GM18873 (cell line): ENCODE results near the gene SPAG9.

Experiments used
- ATAC-seq: cut with Tn5 transposase; IDR thresholded peaks from one replicate; pipeline ENCODE4 v1.9.1; 2021; ENCODE audit warnings: mild to moderate bottlenecking, moderate library complexity, moderate number of reproducible peaks; ENCODE audit not compliant: unreplicated experiment, low FRiP score

SPAG9 gene

DNA sequence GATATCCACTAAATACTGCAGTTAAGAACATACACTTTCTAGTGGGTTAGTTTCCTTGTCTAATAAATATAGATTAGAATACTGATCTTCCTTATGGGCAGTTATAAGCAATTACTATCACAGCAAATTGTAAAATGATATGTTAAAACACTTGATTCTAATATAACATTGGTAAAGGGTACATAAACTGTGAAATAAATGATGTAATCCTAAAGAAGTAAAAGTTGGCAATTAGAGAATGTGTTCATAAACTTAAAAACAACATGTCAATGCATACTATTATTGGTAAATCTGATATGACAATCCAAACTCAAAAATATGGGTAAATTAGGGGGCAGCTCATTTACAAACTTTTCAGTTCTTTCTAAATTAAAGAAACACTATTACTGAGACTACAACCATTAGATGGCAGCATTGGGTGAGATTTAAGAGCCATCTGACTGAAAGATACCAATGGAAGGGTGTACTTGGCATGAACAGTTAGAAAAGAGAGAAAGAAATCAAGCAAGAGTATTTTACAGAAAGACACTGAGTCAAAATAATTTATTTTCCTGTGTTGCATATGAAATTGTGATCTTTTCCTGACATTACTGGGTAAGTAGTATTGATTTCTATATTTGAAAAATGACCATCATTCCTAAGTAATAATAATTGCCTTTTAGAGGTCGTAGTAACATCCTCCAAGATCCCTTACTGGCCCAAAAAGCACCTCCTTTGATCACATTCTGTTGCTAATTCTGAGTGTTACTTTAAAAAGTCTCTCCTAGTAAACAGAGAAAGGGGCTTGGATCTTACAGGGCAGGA lies 119.6 kb downstream of the SPAG9 start:
- ATAC-seq, result no peak

DNA sequence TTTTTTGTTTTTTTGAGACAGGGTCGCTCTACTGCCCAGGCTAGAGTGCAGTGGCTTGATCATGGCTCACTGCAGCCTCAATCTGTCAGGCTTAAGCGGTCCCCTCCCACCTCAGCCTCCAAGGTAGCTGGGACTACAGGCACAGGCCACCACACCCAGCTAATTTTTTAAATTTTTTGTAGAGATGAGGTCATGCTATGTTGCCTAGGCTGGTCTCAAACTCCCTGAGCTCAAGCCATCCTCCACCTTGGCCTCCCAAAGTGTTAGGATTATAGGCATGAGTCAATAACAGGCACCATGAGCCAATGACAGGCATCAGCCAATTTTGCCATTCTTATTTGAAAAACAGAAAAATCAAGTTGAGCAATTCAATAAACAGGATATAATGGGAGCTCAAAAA lies 125.0 kb downstream of the SPAG9 start:
- no peak for ATAC-seq

DNA sequence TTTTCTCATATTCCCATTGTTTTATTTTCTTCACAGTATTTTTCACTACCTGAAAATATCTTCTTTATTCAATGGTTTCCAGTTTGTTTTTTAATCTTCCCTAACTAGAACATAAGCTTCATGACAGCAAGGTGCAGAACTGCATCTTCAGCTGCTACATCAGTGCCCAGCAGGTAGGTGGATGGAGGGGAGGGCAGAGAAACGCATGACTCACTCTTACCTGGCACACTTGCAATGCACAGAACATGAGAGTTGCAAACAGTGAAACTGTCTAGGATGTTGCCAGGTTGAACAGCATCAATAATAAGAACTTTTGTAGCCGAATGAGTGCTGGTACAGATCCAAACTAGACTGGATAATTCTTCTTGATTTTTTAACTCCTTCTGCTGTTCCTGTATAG lies 127.1 kb downstream of the SPAG9 start:
- ATAC-seq, result no peak

DNA sequence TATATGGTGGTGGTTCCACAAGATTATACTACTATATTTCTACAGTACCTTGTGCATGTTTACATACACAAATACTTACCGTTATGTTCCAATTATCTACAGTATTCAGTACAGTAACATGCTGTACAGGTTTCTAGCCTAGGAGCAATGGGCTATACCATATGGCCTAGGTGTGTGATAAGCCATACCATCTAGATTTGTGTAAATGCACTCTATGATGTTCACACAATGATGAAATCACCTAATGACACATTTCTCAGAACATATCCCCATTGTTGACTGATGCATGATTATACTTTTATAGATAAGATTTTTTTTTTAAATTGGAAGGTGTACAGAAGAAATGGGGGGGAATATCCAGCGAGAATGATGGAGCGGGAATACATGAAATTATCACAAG lies 131.5 kb downstream of the SPAG9 start:
- no peak for ATAC-seq

DNA sequence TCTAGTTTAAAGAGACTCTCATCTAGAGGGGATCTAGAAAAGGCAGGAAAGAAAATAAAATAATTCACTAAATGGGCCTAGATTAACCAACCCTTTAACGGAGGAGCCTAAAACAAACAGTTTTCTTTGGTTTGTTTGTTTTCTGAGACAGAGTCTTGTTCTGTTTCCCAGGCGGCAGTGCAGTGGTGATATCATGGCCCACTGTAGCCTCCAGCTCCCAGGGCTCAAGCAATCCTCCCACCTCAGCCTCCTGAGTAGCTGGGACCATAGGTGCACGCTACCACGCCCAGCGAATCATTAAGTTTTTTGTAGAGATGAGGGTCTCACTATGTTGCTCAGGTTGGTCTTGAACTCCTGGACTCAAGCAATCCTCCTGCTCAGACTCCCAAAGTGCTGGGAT lies 132.2 kb downstream of the SPAG9 start:
- ATAC-seq, result no peak

DNA sequence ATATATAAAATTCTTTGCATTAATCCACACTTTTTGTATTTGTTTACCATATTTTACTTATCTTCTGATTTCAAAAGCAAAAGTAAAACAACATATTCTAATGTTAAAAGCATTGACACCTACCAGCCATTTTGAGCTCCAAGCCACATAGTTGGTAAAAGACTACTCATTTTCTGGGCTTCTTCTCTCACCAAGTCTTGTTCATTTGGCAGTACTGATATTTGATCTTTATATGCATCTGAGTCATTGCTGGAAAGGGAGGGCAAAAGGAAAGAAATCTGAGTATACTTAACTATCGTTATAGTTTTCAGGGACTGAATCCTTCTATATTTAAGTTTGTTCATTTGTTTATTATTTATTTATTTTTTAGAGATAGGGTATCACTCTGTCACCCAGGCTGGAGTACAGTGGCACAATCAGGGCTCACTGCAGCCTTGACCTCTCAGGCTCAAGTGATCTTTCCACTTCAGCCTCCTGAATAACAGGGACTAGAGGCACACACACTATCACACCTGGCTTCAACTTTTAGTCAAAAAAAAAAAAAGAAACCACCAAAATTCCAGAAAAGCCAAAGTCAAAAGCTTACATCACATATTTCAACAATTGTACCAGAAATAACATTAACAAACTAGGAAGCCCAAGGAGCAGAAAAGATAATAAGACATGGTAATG lies 133.5 kb downstream of the SPAG9 start:
- no peak for ATAC-seq

DNA sequence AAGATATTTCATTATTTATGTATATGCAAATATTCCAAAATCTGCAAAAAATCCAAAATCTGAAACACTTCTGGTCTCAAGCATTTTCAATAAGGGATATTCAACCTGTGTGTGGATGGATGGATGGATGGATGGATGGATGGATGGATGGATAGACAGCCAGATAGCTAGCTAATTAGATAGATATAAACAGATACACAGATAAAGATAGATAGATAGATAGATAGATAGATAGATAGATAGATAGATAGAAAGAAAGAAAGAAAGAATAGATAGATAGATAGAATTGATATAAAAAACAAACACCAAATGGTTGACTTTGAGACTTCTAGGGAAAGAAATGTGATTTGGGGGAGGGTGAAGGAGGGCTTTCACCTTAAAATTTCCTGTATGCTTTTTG lies 139.4 kb downstream of the SPAG9 start:
- no peak for ATAC-seq

DNA sequence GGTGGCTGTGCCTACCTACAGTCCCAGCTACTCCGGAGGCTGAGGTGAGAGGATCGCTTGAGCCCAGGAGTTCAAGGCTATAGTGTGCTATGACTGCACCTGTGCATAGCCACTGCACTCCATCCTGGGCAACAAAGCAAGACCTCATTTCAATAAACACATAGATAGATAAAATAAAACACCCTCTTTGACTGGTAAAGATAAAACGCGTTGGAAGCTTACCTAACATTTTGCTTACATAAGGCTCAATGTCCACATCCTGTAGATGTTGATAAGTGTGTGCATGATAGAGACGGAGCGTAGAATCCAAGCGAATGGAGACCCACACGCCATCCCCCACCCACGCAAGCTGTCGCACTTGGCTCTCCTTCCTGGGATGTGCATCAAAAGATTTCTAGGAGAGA lies 141.1 kb downstream of the SPAG9 start:
- ATAC-seq, result no peak

DNA sequence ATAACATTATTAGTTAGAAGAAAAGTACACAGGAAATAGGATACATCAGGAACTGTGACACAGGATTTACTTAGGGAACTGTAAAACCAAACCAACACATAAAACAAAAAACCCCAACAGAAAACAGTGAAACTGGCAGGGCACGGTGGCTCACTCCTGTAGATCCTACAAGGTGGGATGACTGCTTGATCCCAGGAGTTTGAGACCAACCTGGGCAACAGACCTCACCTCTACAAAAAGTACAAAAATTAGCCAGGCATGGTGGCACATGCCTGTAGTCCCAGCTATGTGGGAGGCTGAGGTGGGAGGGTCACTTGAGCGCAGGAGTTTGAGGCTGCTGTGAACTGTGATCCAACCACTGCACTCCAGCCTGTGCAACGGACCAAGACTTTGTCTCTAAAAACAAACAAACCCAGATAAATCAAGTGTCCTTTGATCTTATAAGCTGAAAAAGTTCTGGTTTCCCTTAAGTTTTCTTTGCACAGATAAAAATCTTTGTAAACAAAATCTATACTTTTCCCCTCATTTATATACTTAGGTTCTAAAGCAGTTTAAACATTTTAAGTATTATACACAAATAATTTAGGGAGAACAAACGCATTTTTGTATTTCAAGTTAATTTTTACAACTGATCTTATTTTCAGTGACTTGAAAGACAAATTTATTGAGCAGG lies 143.0 kb downstream of the SPAG9 start:
- ATAC-seq, result no peak

DNA sequence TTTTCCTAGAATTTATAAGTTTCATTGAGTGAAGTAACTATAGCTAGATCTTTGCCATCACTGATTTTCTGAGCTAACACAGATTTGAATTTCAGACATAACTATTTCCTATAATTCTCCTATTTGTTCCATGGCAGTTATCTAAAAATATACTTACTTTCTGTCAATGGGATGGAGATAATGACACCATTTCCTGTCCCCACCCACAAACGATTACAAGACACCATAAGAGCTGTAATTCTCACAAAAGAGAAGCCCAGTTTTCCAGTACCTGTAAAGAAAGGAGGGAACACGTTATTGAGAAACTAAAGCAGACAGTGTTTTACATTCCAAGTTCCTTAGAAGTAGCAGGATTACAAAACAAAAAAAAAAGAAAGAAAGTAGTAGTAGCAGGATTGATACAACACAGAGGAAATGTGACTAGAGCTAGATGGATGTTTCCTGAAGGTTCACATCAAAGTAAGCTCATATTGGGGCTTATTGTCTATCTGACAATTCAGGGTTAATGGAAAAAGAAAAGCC lies 143.7 kb downstream of the SPAG9 start:
- ATAC-seq, result no peak

DNA sequence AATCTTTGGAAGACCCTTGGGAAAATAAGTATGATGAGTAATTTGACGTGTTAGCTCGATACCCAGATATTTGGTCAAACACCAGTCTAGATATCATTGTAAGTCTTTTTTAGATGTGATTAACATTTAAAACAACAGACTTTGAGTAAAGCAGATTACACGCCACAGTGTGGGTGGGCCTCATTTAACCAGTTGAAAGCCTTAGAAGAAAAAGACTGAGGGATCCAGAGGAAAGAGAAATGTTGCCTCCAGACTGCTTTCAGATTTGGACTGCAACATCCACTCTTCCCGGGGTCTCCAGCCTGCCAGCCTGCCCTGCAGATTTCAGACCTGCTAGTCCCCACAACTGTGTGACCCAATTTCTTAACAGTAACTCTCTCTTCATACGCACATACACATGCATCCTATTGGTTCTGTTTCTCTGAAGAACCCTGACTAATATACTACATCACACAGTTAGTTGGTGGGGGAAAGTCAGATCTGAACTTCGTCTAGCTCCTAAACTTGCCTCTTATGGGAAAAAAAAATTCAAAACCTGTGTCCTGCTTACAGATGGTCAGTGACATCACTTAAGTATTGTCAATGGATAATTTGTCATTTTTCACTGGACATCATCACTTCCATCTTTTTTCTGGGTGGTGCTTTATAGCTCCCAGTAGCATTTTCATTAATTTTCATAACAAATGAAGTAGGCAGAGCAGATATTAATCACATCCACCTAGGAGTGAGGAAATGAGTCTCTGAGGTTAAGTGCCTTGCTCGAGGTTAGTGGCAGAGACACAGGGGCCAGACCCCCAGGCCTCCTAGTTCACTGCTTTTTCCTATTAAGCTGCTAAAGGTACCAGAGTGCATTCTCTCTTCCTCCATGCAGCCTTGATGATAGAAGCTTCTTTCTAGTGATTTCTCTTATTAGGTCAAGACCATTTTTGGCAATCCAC lies 146.8 kb downstream of the SPAG9 start:
- ATAC-seq, result no peak

DNA sequence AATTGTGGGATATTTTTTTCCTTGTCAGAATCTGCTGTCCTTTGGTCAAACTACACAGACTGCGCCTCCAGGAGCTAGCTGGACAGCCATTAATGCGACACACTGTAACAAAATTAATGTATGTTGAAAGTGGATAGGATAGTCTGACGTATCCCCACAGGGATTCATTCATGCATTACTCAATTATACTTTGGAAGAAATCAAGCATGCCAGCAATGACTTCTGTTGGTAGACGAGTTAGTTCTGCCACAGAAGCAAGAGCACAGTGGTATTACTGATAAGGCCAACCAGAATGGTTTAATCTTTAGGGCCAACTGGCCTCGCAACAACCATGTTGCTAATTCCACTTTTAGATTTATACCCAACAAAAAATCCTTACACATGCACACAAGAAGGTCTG lies 148.1 kb downstream of the SPAG9 start:
- no peak for ATAC-seq

DNA sequence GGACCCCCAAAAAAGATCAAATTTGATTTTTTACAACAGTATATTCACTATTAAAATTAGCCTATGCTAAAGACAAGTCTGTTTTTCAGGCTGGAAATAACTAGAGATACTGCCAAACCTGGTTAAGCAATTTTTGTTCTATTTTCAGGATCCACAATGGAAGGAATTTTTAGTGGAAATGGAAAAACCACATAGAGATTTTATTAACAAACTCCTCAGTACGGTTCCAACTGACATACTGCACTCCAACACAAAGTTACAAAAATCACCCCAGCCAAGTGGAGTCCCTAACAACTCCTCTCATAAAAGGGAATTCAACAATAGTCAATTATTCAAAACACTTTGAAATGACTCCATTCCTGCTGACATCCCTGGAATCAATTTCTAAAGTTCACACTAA lies 152.9 kb downstream of the SPAG9 start:
- no peak for ATAC-seq

DNA sequence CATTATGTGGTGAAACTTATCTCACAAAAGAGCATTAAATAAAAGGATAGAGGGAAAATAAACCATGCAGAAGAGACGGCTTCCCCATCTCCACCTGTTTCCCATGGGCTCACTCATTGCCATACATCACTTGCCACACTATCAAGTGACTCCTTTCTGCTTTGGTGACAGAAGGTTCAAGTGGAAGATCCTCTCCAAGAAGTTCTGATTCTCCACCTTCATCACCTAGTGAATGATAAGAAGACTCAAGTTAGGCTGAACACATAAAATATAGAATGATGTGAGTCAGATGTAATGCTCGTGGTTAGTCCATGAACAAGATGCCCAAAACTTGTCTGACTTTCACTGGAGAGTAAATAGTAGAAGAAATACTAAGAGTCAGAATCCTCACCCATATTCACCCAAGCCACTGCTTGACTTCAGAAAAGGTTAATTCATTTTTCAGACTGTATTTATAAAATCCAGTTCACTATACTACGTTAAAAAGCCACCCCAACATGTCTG lies 154.5 kb downstream of the SPAG9 start:
- ATAC-seq, result no peak

DNA sequence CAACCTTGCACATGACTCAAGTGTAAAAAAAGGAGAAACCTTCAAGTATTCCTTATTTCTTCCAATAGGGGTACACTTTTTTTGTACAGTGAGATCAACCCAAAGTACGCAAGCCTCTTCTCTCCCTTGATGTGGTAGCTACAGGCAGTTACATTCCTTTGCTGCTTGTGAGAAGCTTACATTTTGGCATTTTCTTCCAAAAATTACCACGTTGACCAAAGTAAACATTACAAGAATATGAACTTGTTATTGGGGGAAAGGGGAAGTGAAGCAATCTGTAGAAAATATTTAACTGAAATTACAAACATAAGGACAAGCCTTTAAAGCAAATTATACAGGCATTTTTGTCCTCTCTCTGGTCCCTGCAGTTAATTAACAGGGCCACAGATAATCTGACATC lies 157.5 kb downstream of the SPAG9 start:
- ATAC-seq, result no peak

DNA sequence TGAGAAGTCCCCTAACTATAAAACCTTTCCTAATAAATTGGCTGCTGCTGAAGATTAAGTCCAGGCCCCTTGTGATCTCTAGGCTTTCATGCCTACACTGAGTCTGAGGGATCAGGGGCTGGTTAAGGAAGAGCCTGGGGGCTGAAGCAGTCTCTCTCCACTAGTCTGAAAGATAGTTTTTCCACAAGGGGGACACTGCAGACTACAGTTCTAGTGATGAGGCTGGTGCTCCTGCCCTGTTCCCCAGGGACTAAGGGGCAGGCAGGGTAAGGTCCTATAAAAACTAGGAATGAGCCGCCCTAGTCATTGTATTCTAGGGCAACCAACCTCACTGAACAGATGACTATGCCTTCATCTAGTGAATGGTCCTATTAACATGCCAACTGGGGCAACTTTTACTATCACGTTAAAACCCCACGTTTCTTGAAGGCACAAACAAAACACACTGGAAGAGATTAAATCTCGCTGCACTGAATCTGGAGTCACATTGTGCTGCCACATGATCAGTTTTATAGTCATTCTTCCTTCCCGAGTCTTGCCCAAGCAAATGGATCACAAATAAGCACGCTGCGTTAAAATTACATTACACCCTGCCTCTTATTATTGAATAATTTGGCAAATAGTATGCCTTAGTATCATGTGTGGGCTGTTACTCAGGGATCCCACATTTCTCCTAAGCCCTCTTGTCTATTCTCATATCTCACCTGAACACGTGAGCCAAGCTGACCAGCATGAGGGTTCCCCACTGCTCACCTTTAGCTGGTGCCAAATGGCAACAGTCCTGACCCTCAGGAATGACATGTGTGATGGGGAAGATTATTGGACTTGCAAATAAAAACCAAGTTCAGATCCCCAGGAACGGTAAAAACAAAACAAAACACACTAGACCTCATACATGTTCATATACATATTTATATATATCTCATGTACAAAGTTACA lies 159.1 kb downstream of the SPAG9 start:
- ATAC-seq, result no peak

DNA sequence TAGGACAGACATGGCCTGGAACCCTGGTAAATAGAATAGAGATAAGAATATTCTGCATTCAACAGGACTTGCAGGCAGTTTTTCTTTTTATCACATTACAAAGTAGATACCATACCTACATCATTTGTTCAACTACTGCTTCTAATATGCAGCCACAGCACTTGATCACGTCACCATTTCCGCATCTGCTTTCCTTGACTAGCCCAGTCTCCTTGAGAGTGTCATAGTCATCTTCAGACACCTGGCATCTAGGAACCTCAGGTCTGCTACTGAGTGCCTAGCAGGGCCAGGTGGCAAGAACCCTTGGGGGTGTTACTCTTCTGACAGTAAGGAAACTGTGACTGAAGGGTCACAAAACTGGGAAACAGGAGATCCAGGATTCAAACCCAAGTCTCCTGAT lies 161.3 kb downstream of the SPAG9 start:
- ATAC-seq, result no peak

DNA sequence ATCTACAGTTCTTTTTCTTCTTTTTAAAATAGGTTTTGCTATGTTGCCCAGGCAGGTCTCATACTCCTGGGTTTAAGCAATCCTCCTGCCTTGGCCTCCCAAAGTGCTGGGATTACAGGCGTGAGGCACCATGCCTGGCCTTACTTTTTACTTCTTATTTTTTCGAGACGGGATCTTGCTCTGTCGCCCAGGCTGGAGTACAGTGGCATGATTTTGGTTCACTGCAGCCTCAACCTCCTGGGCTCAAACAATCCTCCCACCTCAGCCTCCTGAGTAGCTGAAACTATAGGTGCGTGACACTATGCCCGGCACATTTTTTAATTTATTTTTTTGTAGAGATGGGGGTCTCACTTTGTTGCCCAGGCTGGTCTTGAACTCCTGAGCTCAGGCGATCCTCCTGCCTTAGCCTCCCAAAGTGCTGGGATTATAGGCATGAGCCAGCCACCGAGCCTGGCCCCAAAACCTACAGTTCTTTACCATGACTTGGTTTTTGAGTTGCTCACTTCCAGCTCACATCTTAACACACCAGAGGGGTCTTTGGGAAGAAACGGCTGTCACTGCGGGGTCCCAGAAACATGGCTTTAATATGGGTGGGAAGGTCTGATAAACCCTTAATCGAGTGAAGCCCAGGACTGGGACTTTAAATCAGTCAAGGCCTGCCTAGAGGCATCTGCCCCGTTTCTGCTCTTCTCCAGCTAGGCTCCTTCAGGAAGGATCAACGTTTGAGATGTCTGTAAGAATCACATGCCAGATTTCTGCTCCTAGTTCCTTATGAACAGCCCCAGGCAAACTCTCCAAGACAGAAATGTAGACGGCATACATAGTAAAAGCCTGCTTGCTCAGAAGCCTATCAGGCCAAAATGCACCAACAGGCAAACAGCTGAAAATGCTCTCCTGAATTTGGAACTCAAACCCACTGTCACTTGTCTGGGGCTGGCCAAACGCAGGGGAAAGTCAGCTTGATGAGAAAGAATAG lies 162.8 kb downstream of the SPAG9 start:
- ATAC-seq, result no peak
